GM21786 (cell line): ENCODE data around the gene ARHGEF2.

Source experiments
- ATAC-seq: cut with Tn5 transposase; IDR thresholded peaks from one replicate; pipeline ENCODE4 v1.9.1; 2021; ENCODE audit not compliant: unreplicated experiment

ARHGEF2 gene

GRCh38 chr1:155978325-155978972, at the start of gene ARHGEF2:
ARHGEF2 (minus strand) TSS chr1:155978547; CDS start chr1:155978427, 120 bp downstream.
- peak; percentile 48 for ATAC-seq

DNA sequence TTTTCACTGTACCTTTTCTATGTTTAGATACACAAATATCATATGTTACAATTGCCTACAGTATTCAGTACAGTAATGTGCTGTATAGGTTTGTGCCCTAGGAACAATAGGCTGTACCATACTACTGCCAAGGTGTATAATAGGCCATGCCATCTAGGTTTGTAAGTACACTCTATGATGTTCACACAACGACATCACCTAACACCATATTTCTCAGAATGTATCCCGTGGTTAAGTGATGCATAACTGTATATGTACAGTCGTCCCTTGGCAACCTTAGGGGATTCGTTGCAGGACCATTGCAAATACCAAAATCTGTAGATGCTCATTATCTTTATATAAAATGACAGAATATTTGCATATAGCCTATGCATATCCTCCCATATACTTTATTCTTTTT, 48.2 kb upstream of the ARHGEF2 start:
- no peak for ATAC-seq

DNA sequence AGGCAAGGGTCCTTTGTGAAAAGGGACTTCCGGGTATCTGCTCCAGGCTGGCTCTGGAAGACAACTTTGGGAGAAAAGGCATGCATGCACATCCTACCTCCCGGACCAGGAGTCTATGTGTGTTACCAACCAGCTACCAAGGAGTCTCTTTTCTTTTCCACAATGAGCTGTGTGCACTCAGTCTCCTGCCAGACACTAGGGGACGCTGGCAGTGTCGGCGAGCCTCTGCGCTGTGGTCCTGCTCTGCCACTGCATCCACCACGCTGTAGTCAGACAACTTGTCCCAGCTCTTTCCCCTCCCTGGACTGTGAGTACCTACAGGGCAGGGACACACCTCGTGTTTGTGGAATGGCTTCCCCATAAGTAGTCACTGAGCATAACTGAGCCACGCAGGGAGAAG, 47.5 kb upstream of the ARHGEF2 start:
- no peak for ATAC-seq

- no peak for ATAC-seq
Observed at GRCh38 chr1:156024801-156025200, 46.5 kb upstream of the ARHGEF2 start.

GRCh38 chr1:156021954-156022353, 43.6 kb upstream of the ARHGEF2 start:
- ATAC-seq = no peak

GRCh38 chr1:156021093-156021428, 42.7 kb upstream of the ARHGEF2 start:
- no peak for ATAC-seq

DNA sequence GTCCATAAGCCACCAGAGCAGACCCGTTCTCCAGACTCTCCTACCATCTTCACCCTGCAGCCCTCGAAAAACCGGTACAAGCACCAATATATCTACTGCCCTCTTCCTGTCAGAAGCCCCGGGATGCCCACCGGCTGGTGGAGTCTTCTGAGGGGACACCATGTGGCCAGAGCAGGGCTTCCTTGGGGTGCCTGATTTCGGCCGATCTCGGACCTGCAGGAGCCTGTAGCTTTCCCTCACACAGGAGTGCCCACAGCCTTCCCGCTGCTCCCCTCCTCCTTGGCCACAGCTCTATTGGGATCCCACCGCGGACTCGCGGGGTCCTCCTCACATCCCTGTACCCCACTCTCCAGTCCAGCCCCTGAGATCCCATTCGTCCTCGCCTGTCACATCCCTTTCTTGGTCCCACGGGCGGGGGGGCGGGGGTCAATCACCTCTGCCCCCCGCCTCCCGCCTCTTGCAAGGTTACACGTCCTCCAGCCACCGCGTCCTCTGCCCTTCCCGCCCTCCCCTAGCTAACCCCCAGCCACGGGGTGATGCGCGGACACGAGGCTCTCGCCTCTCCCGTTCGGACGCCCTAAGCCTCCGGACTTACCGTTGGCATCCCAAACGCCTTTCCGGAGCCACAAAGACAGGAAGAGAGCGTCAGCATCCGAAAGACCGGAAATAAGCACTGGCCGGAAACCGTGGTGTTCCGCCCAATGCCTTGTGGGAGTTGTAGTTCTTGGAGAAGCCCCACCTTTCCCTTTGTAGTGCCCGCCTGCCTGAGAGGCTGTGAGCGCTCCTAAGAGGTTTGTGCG, 42.1 kb upstream of the ARHGEF2 start, which contains the start of gene SSR2:
Gene SSR2 (minus strand): TSS at position 659 of the 800 bp plus-strand sequence. CDS start 784 bp downstream, outside the sequence.
- ATAC-seq = peak; percentile 97

DNA sequence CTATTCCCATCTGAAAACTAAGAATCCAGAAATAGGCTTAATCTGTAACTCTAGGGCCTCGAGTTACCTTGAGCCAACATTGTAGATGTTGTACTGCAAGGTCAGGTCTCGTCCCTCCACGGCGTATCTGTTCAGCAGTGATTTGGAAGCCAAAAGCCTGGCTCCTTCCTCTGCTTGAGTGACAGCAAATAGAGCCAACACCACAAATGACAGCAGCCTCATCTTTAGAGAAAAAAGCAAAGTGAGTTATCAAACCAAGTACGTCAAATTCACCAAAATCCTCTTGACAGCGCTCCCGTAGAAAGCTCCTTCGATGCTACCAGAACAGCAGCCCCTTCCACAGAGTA, 41.6 kb upstream of the ARHGEF2 start:
- no peak for ATAC-seq

GRCh38 chr1:156014829-156015228, 36.5 kb upstream of the ARHGEF2 start:
- ATAC-seq = no peak

DNA sequence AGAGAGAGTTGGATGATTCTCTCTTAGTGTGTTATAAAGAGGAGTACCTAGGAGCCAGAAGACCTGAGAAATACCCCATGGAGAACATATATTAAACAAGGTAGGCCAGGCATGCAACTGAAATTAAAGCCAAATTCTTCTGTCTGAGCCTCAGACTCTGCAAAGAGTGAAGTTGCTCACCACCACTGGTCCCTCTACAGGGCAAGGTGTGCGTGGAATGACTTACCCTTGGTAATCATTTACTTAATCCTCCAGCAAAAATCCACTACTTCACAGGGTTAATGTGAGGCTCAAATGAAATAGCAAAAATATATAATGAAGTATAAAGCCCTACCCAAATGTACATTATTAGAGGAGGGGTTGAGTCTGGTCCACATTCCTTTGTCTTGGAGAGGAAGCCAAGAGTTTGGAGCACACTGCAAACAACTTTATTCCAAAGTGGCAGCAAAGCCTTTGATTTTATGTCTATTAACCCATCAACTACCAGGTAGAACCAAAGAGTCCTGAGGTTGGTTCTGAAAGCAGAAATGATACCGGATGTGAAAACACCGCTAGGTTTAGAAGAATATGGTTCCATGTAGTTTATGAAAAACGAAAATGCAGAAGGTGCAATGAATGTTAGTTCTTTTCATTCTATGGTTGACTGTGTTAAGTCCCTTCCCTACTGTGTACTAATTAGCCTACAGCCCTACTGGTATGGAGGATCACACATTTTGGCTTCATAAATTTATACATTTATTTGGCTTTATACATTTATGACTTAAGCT, 33.9 kb upstream of the ARHGEF2 start:
- ATAC-seq = peak; percentile 90

- no peak for ATAC-seq
Observed at GRCh38 chr1:156009404-156009803, 31.1 kb upstream of the ARHGEF2 start.

GRCh38 chr1:156006666-156007376, 28.5 kb upstream of the ARHGEF2 start:
- no peak for ATAC-seq

DNA sequence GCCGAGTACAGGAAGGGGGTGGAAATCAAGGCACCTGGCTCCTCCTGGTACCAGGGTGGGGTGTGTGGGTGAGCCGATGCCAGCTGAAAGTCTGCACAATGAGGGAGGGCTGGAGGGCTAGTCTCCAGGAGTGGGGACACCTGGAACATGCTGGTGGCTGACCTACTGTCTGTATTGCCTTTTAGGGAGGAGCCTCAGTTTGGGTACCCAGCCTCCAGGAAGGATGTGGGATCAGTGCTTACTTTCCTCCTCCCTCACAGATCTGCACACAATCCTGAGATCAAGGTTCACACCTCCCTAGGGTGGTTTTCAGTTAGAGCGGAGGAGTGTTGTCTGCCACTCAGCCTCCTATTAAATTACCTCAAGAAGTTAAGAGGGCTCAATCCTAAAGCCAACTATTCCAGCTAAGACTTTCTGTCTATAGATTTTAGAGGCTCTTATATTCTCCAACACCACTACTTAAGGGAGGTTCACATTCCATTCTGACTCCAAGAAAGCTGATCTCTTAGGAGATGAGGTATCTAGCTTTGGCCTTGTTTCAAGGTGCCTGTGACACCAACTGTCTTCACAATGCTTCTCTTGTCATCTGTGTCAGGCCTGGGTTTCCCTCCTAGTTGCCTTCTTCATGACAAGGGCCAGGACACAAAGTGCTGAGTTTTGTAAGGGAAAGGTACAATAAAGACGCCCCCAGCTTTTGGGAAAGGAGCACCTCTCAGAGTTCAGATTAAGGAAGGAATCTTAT, 26.7 kb upstream of the ARHGEF2 start:
- no peak for ATAC-seq

GRCh38 chr1:156003923-156004188, 25.5 kb upstream of the ARHGEF2 start:
- ATAC-seq = no peak

GRCh38 chr1:156002188-156002911, 24.0 kb upstream of the ARHGEF2 start:
- ATAC-seq = no peak

DNA sequence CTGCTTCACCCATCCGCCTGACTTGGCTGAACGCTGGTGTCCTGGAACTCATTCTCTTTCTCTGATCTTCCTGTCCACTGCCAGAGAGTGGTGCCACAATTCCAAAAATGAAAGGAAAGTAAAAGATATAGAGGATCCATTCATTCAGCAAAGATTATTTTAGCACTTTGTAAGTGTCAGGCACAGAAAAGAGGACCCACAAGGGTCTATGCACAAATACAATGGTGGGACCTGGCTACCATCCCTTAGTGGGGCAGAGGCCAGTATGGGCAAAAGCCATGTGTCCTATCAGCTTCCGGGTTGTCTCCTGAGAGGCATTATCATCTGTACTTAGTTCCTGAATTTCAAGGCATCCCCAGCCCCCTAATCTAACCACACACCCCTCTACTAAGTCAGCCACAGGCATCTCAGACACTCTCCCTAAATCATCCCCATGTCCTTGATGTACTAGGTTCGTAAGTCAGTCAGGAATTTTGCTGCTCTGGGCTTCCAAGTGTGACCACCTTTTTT, 23.4 kb upstream of the ARHGEF2 start:
- ATAC-seq = no peak

DNA sequence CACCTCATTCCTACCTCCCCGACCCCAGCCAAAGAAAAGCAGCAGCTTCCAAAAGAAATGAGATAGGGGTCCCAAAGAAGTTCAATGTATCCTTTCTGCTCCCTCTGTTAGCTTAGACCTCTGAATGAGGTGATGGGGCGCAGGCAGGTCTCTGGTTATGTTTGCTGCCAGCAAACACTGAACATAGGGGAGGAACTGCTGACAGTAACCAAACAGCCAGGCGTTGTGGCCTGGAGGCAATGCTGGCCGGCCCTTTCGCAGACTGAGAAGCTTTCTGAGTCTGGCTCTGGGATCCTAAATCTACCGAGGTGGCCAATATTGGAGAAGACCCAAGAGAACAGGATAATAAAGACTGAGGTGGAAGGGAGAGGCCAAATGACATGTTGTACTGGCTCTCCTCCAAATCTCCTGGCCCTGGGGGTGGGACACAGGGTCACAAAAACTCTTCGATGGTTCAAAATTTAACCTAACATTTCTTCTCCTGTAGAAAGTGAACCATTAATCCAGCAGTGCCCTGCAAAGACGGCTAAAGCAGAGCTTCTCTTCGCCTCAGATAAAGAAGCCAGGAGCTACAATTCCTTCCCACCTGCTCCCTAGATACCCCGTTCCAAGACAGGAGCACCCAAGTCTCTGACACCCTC, 22.8 kb upstream of the ARHGEF2 start:
- no peak for ATAC-seq

DNA sequence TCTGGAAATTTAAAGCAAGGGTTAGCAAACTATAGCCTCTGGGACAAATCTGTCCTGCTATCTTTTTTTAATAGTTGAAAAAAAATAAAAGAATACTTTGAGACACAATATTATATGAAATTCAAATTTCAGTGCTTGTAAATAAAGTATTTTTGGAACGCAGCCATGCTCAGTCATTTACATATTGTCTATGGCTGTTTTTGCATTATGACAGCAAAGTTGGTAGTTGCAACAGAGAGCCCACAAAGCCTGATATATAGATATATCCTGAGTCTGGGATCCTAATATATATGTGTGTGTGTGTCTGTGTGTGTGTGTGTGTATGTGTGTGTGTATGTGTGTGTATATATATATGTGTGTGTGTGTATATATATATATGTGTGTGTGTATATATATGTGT, 21.6 kb upstream of the ARHGEF2 start:
- no peak for ATAC-seq

DNA sequence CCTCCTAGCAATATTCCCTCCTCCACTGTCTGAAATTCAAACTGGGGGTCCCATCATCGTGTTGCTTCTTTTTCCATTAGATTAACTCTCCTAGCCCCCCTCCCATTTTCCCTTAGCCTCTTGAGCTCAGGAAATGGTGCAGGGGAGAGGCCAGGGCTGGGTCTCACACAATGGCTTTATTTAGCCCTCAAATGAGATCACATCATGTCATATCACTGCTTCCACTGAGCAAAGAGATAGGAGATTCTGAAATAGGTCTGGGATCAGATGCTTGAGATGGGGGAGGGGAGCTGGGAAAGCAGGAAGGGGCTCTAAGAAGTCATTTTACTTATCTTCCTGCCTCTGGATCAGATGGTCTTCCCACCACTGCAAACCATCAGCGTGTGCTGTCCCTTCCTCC, 17.8 kb upstream of the ARHGEF2 start:
- no peak for ATAC-seq
